K562 (cell line): Measurements from ENCODE around the gene ATXN7L2. TPM values are rescaled to one million over a fixed set of nuclear protein-coding genes. Genes with fewer than 3 reads are reported as not detected.
A peak's percentile ranks its signal among the peaks of the same experiment; 100 is the strongest.

ENCODE experiments used
- ATAC-seq: fragments of 200-7000 bp; cut with Tn5 transposase; 3 replicates; pipeline ENCODE4 v1.9.1; 2020; ENCODE audit warnings: moderate library complexity
- BruUV-seq: library from RNA; stranded (reverse); fragments of 400-500 nt; replicated peaks from 2 replicates; lab custom pipeline; 2021; lab: Mats Ljungman, UMichigan
- CTCF ChIA-PET: fragments of 300-600 bp; formaldehyde crosslinking; extraction: SDS; loops from one replicate; lab custom pipeline; 2021; ENCODE audit warnings: low intra/inter-chr PET ratio; lab: Yijun Ruan, JAX
- POLR2A ChIA-PET: fragments of 300-600, 350-650 bp; sonication (Branson Sonifier 250); formaldehyde crosslinking; extraction: SDS; loops from one replicate; lab custom pipeline; 2021; ENCODE audit warnings: antibody characterized with exemption, inconsistent platforms; lab: Yijun Ruan, JAX
- DNase-seq, 4 experiments: peaks; one replicate each; pipeline versions ENCODE4 v3.0.0 to v3.0.0-alpha.2; 2011 to 2018; ENCODE audit warnings: low spot score in 3 of 4, mixed read lengths in 3 of 4; ENCODE audit errors: extremely low read depth in 1 of 4
- FAIRE-seq: peaks from 2 replicates; lab custom pipeline; 2011; peaks lifted over from hg19 to GRCh38; lab: Jason Lieb, UNC
- H2AFZ ChIP-seq: 2 replicates; pipeline ENCODE4 v1.6.0; 2011; ENCODE audit warnings: low read depth, low read length, control low read depth, inconsistent platforms
- H3K27ac ChIP-seq: fragments of 200-600 bp; 3 replicates; pipeline ENCODE4 v1.8.0; 2011; ENCODE audit warnings: low read depth, mild to moderate bottlenecking, control low read depth, inconsistent platforms, low read length, moderate library complexity, mixed read lengths; ENCODE audit errors: extremely low read depth
- H3K27me3 ChIP-seq, 2 experiments: fragments of 300-600 bp in 1 of 2; 2 replicates in 1 of 2; 3 replicates in 1 of 2; pipeline versions ENCODE4 v1.6.0 to v1.8.0; 2011; ENCODE audit warnings: inconsistent platforms in 2 of 2, low read length in 2 of 2, mild to moderate bottlenecking in 1 of 2, mixed read lengths in 1 of 2, moderate library complexity in 1 of 2; ENCODE audit not compliant: control insufficient read depth in 2 of 2, insufficient read depth in 2 of 2
- H3K36me3 ChIP-seq: fragments of 300-600 bp; 3 replicates; pipeline ENCODE4 v1.8.0; 2011; ENCODE audit warnings: mild to moderate bottlenecking, low read length, inconsistent platforms; ENCODE audit not compliant: control insufficient read depth, insufficient read depth
- H3K4me1 ChIP-seq, 2 experiments: fragments of 200-600 bp in 1 of 2; replicated peaks in 1 of 2; 2 replicates in 1 of 2; 3 replicates in 1 of 2; pipeline versions ENCODE4 v1.5.1 to v1.8.0; 2011; ENCODE audit warnings: inconsistent platforms in 2 of 2, low read length in 2 of 2, mild to moderate bottlenecking in 1 of 2, mixed read lengths in 1 of 2, moderate library complexity in 1 of 2; ENCODE audit not compliant: control insufficient read depth in 2 of 2, insufficient read depth in 2 of 2
- H3K4me2 ChIP-seq: 2 replicates; pipeline ENCODE4 v1.6.1; 2011; ENCODE audit warnings: low read length, control low read depth, inconsistent platforms, mixed read lengths; ENCODE audit not compliant: insufficient read depth
- H3K4me3 ChIP-seq: fragments of 200-600 bp; sonication (generic), shearing (Covaris generic); 2 replicates; pipeline ENCODE4 v1.5.1; 2016; ENCODE audit warnings: control low read depth, inconsistent platforms
- H3K79me2 ChIP-seq: fragments of 200-600 bp; 3 replicates; pipeline ENCODE4 v1.8.0; 2011; ENCODE audit warnings: low read length, inconsistent platforms; ENCODE audit not compliant: control insufficient read depth, insufficient read depth
- H3K9ac ChIP-seq, 2 experiments: 2 replicates each; pipeline versions ENCODE4 v1.6.0 to v1.6.1; 2011; ENCODE audit warnings: low read depth in 2 of 2, low read length in 2 of 2, control low read depth in 1 of 2, inconsistent platforms in 1 of 2, mild to moderate bottlenecking in 1 of 2, mixed read lengths in 1 of 2; ENCODE audit not compliant: insufficient read depth in 1 of 2
- H3K9me1 ChIP-seq: one replicate; pipeline ENCODE4 v1.6.0; 2011; ENCODE audit warnings: inconsistent platforms, mild to moderate bottlenecking, low read length, moderate library complexity; ENCODE audit not compliant: control insufficient read depth, insufficient read depth
- H3K9me3 ChIP-seq: replicated peaks from 2 replicates; pipeline ENCODE4 v1.5.1; 2011; ENCODE audit warnings: low read depth, low read length, inconsistent platforms; ENCODE audit not compliant: control insufficient read depth, insufficient read depth
- H4K20me1 ChIP-seq: replicated peaks from 2 replicates; pipeline ENCODE4 v1.6.1; 2011; ENCODE audit warnings: low read length, inconsistent platforms, mixed read lengths; ENCODE audit not compliant: control insufficient read depth, insufficient read depth
- BRCA1 ChIP-seq, 2 experiments: fragments of 450-650 bp in 1 of 2; sonication (generic) in 1 of 2; formaldehyde crosslinking in 1 of 2; IDR thresholded peaks; 2 replicates each; pipeline versions ENCODE4 v1.5.0 to v1.6.1; 2017 to 2020; ENCODE audit warnings: mild to moderate bottlenecking in 1 of 2, missing genetic modification reagents in 1 of 2
- FIP1L1 ChIP-seq: fragments of 200-400 bp; formaldehyde crosslinking; IDR thresholded peaks from 2 replicates; pipeline ENCODE4 v1.6.1; 2018; ENCODE audit warnings: mild to moderate bottlenecking, low read depth, low read length; ENCODE audit not compliant: poor library complexity, severe bottlenecking
- RBFOX2 ChIP-seq: fragments of 200-400 bp; formaldehyde crosslinking; IDR thresholded peaks from 2 replicates; pipeline ENCODE4 v1.6.1; 2017; ENCODE audit warnings: low read depth, mild to moderate bottlenecking, low read length, moderate library complexity
- ZBTB12 ChIP-seq: fragments of 250-450 bp; sonication (Bioruptor Pico); IDR thresholded peaks from 2 replicates; pipeline ENCODE4 v1.4.0; 2020
- ZNF75A ChIP-seq: fragments of 450-650 bp; formaldehyde crosslinking; IDR thresholded peaks from 2 replicates; pipeline ENCODE4 v1.4.0; 2020; ENCODE audit warnings: mild to moderate bottlenecking
- WGBS: fragments of 100-300 bp; shearing (Covaris generic); methylation state at CpG from one replicate; pipeline ENCODE4 v1.1.6; 2016; ENCODE audit warnings: low coverage, mixed read lengths; ENCODE audit not compliant: insufficient coverage; ENCODE audit errors: missing lambda C conversion rate; 5-methylcytosine and 5-hydroxymethylcytosine counted together
- in situ Hi-C: fragments of 300-500 bp; cut with MboI; formaldehyde crosslinking; loops from 4 replicates; pipeline ENCODE4 v1.15.0; 2018; ENCODE audit warnings: inconsistent platforms, mixed read lengths
- intact Hi-C: fragments of 100-400 bp; cut with micrococcal nuclease; formaldehyde crosslinking; loops from 2 replicates; pipeline ENCODE4 v1.14.2; 2022
- polyA plus RNA-seq, 8 experiments: library from polyadenylated mRNA; depleted of rRNA in 4 of 8; stranded (reverse) in 5 of 8; unstranded in 3 of 8; fragments of >200 nt; fragmentation: Nextera tagmentation in 2 of 8; fragmentation: Illumina TruSeq in 1 of 8; extraction: Ambion mirVana in 2 of 8; extraction: Trizol in 1 of 8; gene quantifications; 2 replicates each; pipeline versions ENCODE4 v1.2.1 to v1.2.3, GENCODE V29; 2011 to 2014; ENCODE audit warnings: inconsistent platforms in 1 of 8, missing spikeins in 1 of 8
- total RNA-seq, 7 experiments: library from RNA; depleted of rRNA in 6 of 7; stranded (reverse); fragments of >200 nt in 6 of 7; fragmentation: Illumina TruSeq in 2 of 7; extraction: Trizol in 2 of 7; gene quantifications; 2 replicates each; pipeline versions ENCODE4 v1.2.1 to v1.2.3, GENCODE V29; 2011 to 2021; ENCODE audit warnings: low replicate concordance in 1 of 7
- TF ChIP-seq, protein P1 (sequence below): fragments of 450-650 bp; formaldehyde crosslinking; IDR thresholded peaks from 2 replicates; pipeline ENCODE4 v1.4.0; 2022; ENCODE audit warnings: missing genetic modification characterization

The ATXN7L2 gene
- total and polyA plus RNA-seq, 9 of the 15 experiments (the other 6 are each of a cell fraction or from before 2014, with no cell fraction given), result 0.21 to 10.4 (median 5.8) TPM

DNA sequence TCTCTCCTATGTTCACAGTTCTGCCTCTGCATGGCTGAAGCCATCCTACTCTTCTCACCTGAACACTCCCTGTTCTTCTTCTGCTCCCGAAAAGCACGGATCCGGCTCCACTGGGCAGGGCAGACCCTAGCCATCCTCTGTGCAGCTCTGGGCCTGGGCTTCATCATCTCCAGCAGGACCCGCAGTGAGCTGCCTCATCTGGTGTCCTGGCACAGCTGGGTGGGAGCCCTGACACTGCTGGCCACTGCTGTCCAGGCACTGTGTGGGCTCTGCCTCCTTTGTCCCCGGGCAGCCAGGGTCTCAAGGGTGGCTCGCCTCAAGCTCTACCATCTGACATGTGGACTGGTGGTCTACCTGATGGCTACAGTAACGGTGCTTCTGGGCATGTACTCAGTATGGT is 12.0 kb downstream of the ATXN7L2 start:
- Histone ChIP-seq H3K9ac (peak overlapping the region in 1 of 2 experiments; percentile 24; a peak in 1 of 4 replicates), H3K4me1 (peaks cover 13 to 30% of the 10 kb centered on the region in 2 experiments; a peak in 4 of 5 replicates), H3K9me3 (no peaks in the 10 kb centered on the region), H4K20me1 (no peaks in the 10 kb centered on the region; the same call in 1 of the 2 replicates), H3K4me2 (no peak overlapping the region), H3K27me3 (no peaks in the 10 kb centered on the region), H3K27ac (no peak overlapping the region), H3K79me2 (peaks cover 5% of the 10 kb centered on the region; the same call in 1 of the 3 replicates), H2AFZ (no peak overlapping the region), H3K9me1 (no peaks in the 10 kb centered on the region), H3K36me3 (peaks cover 35% of the 10 kb centered on the region; the same call in 2 of the 3 replicates), H3K4me3 (no peak overlapping the region)
- WGBS, result 87% methylated on average over 7 of the region's 7 CpGs
- ATAC-seq (no peak), DNase-seq (no peak), FAIRE-seq (no peak)
- TF ChIP-seq BRCA1 (IDR thresholded peaks at IDR 0.05) (no peak), BRCA1 (CRISPR knock-in tag; IDR thresholded peaks at IDR 0.05) (no peak), FIP1L1 (no peak), ZNF75A (CRISPR knock-in tag) (no peak), RBFOX2 (0 out of 2 replicates have a peak, but pooled peaks have one; percentile 32), ZBTB12 (no peak)
- TF ChIP-seq, protein P1, sequence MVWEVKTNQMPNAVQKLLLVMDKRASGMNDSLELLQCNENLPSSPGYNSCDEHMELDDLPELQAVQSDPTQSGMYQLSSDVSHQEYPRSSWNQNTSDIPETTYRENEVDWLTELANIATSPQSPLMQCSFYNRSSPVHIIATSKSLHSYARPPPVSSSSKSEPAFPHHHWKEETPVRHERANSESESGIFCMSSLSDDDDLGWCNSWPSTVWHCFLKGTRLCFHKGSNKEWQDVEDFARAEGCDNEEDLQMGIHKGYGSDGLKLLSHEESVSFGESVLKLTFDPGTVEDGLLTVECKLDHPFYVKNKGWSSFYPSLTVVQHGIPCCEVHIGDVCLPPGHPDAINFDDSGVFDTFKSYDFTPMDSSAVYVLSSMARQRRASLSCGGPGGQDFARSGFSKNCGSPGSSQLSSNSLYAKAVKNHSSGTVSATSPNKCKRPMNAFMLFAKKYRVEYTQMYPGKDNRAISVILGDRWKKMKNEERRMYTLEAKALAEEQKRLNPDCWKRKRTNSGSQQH (CRISPR knock-in tag), result no peak
- intact Hi-C loops (no loop called here), in situ Hi-C loops (loop anchor here (5.0 kb wide), 1 partner anchor 37 kb away; no protein-coding TSS in a partner anchor)
- ChIA-PET POLR2A (interaction anchor here (0.8 to 1.4 kb wide), 3 partner anchors 10 to 90 kb away, joined by 3 read pairs; no protein-coding TSS in a partner anchor), CTCF (interaction anchor here (6.9 kb wide), 1 partner anchor 37 kb away, joined by 131 read pairs; no protein-coding TSS in a partner anchor)
- BruUV-seq, result no TSS peak
